GM18870 (cell line): ENCODE data around the gene SPEF1.

Source experiments
- ATAC-seq: cut with Tn5 transposase; IDR thresholded peaks from one replicate; pipeline ENCODE4 v1.9.1; 2021; ENCODE audit warnings: moderate library complexity; ENCODE audit not compliant: unreplicated experiment

Gene SPEF1

DNA sequence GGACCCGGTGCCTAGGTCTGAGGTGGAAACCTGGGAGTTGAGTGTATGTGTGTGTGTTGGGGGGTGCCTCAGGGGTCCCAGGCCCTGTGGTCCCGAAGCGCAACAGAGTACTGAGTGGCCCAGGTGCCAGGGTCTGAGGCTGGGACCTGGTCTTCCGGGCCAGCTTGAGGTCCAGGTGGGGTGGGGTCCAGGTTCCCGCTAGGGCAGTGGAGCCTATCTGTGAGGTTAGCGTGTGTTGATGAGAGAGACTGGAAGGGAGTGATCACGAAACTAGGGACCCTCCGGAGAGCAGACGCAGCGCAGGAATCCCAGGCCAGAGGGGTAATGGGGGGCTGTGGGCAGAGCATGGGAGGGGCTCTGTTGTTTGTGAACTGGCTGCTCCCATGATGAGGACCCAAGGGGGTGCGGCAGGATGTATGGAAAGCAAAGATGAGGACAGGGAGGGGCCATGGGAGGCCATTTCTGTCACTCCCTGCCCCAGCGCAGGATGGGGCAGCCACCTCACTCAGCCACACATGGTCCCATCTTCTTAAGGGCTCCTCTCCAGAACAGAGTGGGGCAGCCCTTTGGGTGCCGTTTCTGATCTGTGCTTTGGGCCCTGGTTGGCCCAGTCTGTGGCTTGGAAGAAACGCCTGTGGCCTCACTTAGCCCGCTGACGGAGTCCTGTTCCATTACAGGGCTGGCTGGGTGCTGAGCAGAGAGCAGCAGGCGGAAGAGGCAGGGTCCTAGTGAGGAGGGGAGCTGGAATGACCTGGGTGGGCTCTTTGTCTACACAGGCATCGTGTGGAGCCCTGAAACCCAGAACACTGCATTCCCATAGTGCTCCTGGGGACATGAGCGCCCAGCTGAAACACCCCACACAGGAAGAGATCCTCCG, 47.9 kb downstream of the SPEF1 start:
- no peak for ATAC-seq

DNA sequence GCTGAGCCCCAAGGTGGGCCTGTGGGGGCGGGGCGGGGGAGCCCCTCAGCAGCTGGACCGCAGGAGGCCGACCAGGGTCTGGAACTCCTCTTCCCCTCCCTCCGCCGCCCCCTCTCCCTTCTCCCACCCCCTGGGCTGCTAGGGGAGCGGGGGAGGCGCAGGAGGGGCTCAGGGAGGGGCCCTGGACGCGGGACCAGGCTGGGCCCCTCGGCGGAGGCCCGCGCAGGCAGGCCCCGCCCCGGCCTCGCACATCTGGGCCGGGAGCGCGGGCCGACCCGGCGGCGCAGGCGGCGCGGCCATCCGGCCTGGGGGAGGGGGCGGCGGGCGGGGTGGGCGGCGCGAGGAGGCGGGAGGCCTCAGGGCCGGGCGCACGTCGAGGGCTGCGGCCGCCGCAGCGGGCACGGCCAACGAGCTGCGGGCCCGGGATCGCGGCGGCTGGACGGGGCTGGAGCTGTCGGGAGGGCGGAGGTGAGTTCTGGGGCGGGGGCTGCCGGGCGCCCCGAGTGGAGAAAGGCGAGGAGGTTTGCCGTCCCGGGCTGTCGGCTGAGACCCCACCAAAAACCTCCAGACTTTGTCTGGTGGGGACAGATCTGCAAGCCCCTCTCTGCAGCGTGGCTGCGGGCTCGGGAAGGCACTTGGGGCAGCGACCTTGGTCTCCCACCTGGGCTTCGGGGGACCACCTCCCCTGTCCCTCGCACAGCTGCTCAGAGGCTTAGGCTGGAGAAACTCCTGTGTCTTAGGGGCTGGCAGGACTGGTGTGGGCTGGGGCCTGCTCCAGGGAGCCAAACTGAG, 48.7 kb downstream of the SPEF1 start, which contains the start of gene HSPA12B:
HSPA12B (plus strand) TSS at position 359 of the 792 bp plus-strand sequence. CDS start 5,990 bp downstream, outside the sequence.
- ATAC-seq, result no peak

DNA sequence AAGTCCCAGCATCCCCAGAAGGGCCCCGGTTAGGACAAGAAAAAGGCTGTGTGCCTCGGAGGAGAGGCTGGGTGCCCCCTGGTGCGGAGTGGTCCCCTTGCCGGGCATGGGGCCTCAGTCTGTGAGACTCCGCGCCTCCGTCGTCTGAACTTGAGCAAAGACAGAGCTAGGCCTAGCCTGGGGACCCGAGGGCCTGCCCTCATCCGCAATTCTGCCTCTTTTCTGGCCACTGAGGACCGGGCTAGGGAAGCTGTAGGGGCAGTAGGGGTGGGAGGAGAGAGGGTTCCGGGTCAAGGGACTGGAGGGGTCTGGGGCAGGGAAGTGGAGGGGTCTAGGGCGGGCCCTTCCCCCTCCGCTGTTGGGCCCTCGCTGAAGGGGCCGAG, 49.3 kb downstream of the SPEF1 start:
- ATAC-seq, result no peak

DNA sequence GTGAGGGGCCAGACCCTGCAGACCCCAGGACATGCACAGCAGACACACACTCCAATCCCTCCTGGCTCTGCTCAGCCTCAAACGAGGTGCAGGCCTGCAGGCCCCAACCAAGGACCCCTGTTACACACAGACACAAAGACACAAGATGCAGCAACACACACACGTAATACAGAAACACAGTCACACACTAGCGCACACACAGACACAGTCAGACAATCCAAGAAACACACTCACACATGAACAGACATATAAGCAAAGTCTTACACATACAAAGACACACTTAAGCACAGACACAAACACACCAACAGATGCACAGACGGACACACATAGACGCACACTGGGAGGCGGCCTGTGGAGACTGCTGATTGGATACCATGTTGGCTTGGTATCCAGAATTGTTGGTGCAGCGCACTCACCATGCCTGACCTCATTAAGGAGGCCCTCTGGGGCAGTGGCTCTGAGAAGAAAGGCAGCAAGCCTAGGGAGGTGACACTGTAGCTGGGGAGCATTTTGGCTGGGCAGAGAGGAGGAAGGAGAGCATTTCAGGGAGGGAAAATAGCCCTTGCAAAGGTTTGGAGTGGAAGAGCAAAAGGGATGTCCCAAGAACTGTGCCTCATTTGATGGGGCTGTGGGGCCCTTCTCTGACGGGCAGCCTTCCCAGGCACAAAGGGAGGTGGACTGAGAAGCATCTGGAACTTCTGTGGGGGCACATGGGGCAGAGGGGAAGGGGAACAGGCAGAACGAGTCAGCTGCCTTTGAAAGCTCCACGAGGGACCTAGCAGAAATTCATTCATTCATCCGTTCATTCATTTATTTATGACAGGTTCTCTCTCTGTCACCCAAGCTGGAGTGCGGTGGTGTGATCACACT, 50.2 kb downstream of the SPEF1 start:
- no peak for ATAC-seq

DNA sequence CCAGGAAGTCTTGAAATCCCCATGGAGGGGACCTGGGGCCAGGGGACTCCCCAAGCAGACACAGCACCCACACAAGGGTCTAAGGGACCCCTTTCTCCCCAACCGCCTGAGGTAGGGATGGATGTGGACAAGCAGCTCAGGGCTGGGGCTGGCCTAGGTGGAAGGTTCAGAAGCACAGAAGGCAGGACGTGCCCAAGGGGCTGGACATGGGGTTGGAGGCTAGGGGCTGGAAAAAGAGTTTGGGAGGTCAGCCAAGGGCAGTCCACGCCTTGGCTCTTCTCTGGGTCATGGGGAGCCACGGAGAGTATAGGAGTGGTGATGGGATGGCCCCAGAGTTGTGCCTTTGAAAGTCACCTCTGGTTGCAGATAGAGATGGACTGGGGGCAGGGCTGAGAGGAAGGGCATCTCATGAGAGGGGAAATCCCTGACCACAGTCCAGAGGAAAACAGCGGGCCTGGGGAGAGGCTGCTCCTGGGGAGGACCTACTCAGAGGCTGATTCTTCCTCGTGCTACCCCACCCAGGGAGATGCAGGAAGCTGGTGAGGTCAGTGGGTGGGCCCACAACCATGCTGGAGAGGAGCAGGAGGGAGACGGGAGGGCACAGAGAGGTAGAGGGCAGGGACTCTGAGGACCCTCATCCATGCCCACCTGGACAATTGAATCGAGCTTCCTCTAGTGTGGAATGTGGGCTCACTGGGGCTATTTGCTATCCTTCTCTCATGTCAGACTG, 51.3 kb downstream of the SPEF1 start:
- ATAC-seq, result no peak

DNA sequence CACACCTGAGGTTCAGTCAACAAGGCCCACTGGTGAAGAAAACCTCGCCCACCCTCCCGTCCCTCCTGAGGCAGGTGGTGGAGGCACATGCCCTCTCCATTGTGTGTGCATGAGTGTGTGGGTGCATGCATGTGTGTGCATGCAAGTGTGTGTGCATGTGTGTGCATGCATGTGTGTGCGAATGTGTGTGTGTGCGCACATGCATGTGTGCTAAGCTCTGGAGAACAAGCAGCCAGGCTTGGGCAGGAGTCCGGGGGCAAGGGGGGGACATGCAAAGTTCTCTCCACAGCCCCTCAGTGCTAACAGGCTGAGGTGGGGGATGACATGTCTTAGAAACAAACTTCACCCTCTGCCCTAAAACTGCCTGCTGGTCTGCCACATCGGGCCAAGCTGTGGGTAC, 51.9 kb downstream of the SPEF1 start:
- no peak for ATAC-seq

DNA sequence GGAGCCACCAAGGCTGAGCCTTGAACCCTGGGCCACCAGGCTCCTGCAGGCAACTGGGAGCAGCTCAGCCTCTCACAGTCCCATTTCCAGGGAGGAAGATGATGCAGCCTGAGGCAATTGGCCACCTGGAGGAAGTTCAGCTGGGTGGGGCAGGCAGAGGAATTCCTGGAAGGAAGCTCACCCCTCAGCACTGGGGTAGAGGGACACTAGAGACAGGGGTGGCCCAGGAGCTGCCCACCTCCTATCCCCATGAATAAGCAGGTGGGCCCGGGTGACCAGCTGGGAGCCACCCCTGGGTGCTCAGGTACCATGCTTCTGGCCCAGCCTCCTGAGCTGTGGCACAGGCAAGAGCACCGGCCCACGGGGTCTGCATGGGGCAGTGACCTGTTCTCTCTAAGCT, 52.4 kb downstream of the SPEF1 start:
- no peak for ATAC-seq

DNA sequence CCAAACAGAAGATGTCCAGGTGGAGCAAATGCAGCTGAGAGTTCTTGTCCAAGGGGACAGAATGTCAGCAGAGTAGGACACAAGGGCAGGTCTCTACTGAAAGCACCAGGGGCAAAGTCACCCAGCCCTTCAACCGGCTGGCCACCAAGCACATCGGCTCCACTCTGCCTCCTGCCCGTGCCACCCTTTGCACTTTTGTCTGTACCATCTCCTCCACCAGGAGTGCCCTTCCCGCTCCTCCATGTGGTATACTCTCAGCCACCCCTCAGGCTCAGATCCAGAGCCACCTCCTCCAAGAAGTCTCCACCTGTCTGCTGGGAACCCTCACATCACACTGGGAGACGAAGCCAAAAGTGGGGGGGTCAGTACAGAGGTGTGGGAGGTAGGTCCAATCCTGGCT, 52.9 kb downstream of the SPEF1 start:
- ATAC-seq, result no peak
